GM19372 (cell line): ENCODE data around the gene PREX1.

Experiments used
- ATAC-seq: cut with Tn5 transposase; IDR thresholded peaks from one replicate; pipeline ENCODE4 v1.9.1; 2021; ENCODE audit warnings: mild to moderate bottlenecking, low read depth, moderate library complexity; ENCODE audit not compliant: unreplicated experiment

The PREX1 gene

DNA sequence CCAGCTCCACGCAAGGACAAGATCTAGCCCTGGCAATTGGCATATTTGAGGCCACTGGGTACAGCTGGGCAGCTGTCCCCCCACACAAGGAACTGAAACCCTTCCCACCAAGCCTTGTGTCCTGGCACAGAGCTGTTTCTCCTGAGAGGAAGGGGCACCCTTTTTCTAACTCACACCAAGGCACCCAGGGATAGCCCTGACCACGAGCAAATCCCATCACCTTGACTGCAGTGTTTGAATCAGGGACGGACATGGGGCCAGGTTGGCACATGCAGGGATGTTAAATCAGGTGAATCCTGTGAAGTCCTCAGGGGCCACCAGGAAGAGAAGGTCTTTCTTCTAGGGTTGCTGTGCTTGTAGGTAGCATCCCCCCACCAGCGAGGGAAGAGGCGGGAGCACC, 246.6 kb downstream of the PREX1 start:
- no peak for ATAC-seq

DNA sequence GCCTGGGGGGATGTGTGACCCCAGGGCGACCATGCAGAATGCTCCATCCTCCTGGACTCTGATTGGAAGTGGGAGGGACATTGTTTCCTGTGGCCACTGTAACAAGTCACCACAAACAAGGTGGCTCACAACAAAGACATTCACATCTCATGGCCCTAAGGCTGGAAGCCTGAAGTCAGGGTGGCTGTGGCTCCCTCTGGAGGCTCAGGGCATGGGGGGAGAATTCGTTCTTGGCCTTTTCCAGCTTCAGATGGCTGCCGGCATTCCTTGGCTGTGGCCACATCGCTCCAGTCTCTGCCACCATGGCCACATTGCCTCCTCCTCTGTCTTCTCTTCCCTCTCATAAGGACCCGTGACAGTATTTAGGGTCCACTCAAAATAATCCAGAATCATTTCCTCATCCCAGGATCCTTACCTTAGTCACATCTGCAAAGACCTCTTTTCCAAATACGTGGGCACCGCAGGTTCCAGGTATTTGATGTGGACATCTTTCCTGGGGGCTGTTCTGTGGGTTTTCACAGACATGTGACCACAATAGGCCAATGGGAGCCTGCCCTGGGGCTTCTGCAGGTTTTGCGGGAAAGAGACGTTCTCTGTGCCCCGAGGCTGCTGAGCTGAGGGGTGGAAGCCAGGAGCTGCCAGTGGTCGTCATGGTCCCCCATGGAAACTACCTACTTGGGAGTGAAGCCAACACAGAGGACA, 249.3 kb downstream of the PREX1 start:
- no peak for ATAC-seq

GRCh38 chr20:48577557-48577956, 250.2 kb downstream of the PREX1 start:
- ATAC-seq, result no peak

DNA sequence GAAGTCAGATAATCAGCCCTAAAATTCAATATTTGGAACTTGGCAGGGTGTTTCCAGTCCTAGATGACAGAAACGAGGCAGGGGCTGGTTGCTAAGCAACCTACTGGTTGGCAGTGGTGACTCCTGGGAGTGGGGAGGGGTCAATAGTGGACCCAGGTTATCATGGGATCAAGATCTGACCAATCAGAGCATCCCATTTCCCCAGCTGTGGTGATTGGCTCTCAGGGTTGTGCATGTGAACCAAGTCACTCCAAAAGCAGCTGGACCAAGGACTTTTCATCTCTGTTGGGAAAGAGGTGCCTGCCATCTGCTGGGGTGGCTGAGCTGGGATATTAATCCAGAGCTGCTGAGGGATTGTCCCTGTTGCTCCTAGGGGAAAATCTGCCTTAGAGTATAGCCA, 253.4 kb downstream of the PREX1 start:
- no peak for ATAC-seq
